ENCODE data around the gene JCHAIN. TPM values are rescaled to one million over a fixed set of nuclear protein-coding genes. Genes with fewer than 3 reads are reported as not detected.

Gene JCHAIN
- total RNA-seq, result 100 to 1,000 TPM; 258 to 602 (median 347) TPM
- long read RNA-seq, donor 1, transcript JCHAIN-201 (4 exons, 1,438 nt), result major isoform, 224 of 234 reads
- long read RNA-seq, donor 1, partial matches to known transcripts, result 2 of 234 reads
- long read RNA-seq, donor 1, other reads (novel, unspliced or antisense), result 7 of 234 reads
- long read RNA-seq, donor 2, transcript JCHAIN-201 (4 exons, 1,438 nt), result major isoform, 535 of 855 reads
- long read RNA-seq, donor 2, partial matches to known transcripts, result 9 of 855 reads
- long read RNA-seq, donor 2, other reads (novel, unspliced or antisense), result 307 of 855 reads

- intact Hi-C loops (cut with DNase I, micrococcal nuclease), result no loop called here
- Histone ChIP-seq H3K36me3 (ENCODE audit: low read depth) (no peaks in the 10 kb centered on the region), H3K4me1 (ENCODE audit: low read depth) (no peaks in the 10 kb centered on the region), H3K9me3 (no peaks in the 10 kb centered on the region), H3K4me3 (no peak within 1 kb of the TSS)
- DNase-seq, result no peak
- no peak for TF ChIP-seq CTCF (IDR thresholded peaks at IDR 0.05)
- no peak for ATAC-seq
These were observed at the start of gene JCHAIN for GRCh38 chr4:70666369-70666768. Gene JCHAIN (minus strand): TSS chr4:70666508. CDS start chr4:70666490, 18 bp downstream.

- DNase-seq (no peak), ATAC-seq (no peak)
- no peaks in the 10 kb centered on the region for H3K36me3 ChIP-seq (ENCODE audit: low read depth)
- H3K9me3 ChIP-seq, result no peaks in the 10 kb centered on the region
- H3K4me1 ChIP-seq (ENCODE audit: low read depth), result no peaks in the 10 kb centered on the region
- intact Hi-C loops (cut with DNase I, micrococcal nuclease), result no loop called here
- no peak overlapping the region for H3K4me3 ChIP-seq
- TF ChIP-seq CTCF (IDR thresholded peaks at IDR 0.05), result no peak
These were observed 48.8 kb upstream of the JCHAIN start for GRCh38 chr4:70715097-70715496.

- intact Hi-C loops (cut with DNase I, micrococcal nuclease), result no loop called here
- no peak for DNase-seq
- H3K9me3 ChIP-seq, result no peaks in the 10 kb centered on the region
- H3K36me3 ChIP-seq (ENCODE audit: low read depth), result no peaks in the 10 kb centered on the region
- H3K4me1 ChIP-seq (ENCODE audit: low read depth), result peaks cover 7% of the 10 kb centered on the region
- ATAC-seq, result peak; percentile 17
- H3K4me3 ChIP-seq, result no peak overlapping the region
- TF ChIP-seq CTCF (IDR thresholded peaks at IDR 0.05), result no peak
These were observed 48.0 kb upstream of the JCHAIN start for GRCh38 chr4:70714079-70714887.

GRCh38 chr4:70713453-70714078 is 47.3 kb upstream of the JCHAIN start:
- H3K4me1 ChIP-seq (ENCODE audit: low read depth), result peaks cover 7% of the 10 kb centered on the region
- TF ChIP-seq CTCF (IDR thresholded peaks at IDR 0.05), result no peak
- ATAC-seq, result peak; percentile 39
- DNase-seq, result no peak
- H3K9me3 ChIP-seq, result no peaks in the 10 kb centered on the region
- no peak overlapping the region for H3K4me3 ChIP-seq
- intact Hi-C loops (cut with DNase I, micrococcal nuclease), result no loop called here
- H3K36me3 ChIP-seq (ENCODE audit: low read depth), result no peaks in the 10 kb centered on the region

GRCh38 chr4:70712604-70713452 is 46.5 kb upstream of the JCHAIN start:
- DNase-seq (no peak), ATAC-seq (no peak)
- no peak for TF ChIP-seq CTCF (IDR thresholded peaks at IDR 0.05)
- H3K36me3 ChIP-seq (ENCODE audit: low read depth), result no peaks in the 10 kb centered on the region
- peaks cover 7% of the 10 kb centered on the region for H3K4me1 ChIP-seq (ENCODE audit: low read depth)
- no peak overlapping the region for H3K4me3 ChIP-seq
- intact Hi-C loops (cut with DNase I, micrococcal nuclease), result no loop called here
- H3K9me3 ChIP-seq, result no peaks in the 10 kb centered on the region
